ENCODE data around the gene TUBG1.

DNA sequence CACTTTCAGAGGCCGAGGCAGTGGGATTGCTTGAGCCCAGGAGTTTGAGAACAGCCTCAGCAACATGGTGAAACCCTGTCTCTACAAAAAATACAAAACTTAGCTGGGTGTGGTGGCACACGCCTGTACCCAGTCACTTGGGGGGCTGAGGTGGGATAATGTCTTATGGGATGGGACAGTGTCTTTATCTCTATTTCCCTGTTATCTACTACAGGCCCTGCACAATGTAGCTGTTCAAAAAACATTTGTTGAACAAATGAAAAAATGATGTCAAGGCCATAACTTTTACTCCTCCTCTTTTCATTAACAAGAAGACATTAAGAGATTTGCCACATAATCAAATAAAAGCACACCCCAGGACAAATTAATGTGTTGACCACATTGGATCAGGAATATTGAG is 13.8 kb downstream of the TUBG1 start:
- TF ChIP-seq, protein P1, sequence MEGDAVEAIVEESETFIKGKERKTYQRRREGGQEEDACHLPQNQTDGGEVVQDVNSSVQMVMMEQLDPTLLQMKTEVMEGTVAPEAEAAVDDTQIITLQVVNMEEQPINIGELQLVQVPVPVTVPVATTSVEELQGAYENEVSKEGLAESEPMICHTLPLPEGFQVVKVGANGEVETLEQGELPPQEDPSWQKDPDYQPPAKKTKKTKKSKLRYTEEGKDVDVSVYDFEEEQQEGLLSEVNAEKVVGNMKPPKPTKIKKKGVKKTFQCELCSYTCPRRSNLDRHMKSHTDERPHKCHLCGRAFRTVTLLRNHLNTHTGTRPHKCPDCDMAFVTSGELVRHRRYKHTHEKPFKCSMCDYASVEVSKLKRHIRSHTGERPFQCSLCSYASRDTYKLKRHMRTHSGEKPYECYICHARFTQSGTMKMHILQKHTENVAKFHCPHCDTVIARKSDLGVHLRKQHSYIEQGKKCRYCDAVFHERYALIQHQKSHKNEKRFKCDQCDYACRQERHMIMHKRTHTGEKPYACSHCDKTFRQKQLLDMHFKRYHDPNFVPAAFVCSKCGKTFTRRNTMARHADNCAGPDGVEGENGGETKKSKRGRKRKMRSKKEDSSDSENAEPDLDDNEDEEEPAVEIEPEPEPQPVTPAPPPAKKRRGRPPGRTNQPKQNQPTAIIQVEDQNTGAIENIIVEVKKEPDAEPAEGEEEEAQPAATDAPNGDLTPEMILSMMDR (IDR thresholded peaks at IDR 0.05) = no peak
- TF ChIP-seq EZH2phosphoT487 (IDR thresholded peaks at IDR 0.05) = no peak
- no peak for TF ChIP-seq EZH2 (IDR thresholded peaks at IDR 0.05)
